Globus pallidus (tissue), 1 donor: Measurements from ENCODE around the gene STK33.
"Not testable (repeated sequence)": the region's sequence is repeated elsewhere in the genome, so short reads cannot be mapped to it uniquely, and the experiment has no call there.

Experiments
- DNase-seq: peaks from one replicate; pipeline ENCODE4 v3.0.0-alpha.2; 2015; ENCODE audit warnings: low spot score

Gene STK33

GRCh38 chr11:8543278-8543677 is 50.8 kb downstream of the STK33 start:
- DNase-seq, result no peak

- no peak for DNase-seq
These were observed 52.6 kb downstream of the STK33 start for GRCh38 chr11:8541448-8541847.

GRCh38 chr11:8533332-8533731 is 60.7 kb downstream of the STK33 start:
- no peak for DNase-seq

- DNase-seq, result no peak
These were observed 61.6 kb downstream of the STK33 start for GRCh38 chr11:8532475-8532874.

GRCh38 chr11:8531982-8532381 is 62.0 kb downstream of the STK33 start:
- DNase-seq, result no peak

GRCh38 chr11:8531312-8531711 is 62.7 kb downstream of the STK33 start:
- no peak for DNase-seq

GRCh38 chr11:8527939-8528338 is 66.1 kb downstream of the STK33 start:
- no peak for DNase-seq

GRCh38 chr11:8523396-8523795 is 70.6 kb downstream of the STK33 start:
- no peak for DNase-seq

GRCh38 chr11:8512547-8512946 is 81.5 kb downstream of the STK33 start:
- DNase-seq, result no peak

- no peak for DNase-seq
These were observed 90.1 kb downstream of the STK33 start for GRCh38 chr11:8503910-8504364.

- no peak for DNase-seq
These were observed 92.2 kb downstream of the STK33 start for GRCh38 chr11:8501836-8502235.

- no peak for DNase-seq
These were observed 105.6 kb downstream of the STK33 start for GRCh38 chr11:8488395-8488794.

GRCh38 chr11:8487261-8487660 is 106.8 kb downstream of the STK33 start:
- DNase-seq, result no peak

- DNase-seq, result no peak
These were observed 109.8 kb downstream of the STK33 start for GRCh38 chr11:8484251-8484650.

GRCh38 chr11:8480858-8481257 is 113.2 kb downstream of the STK33 start:
- DNase-seq, result no peak

- DNase-seq, result no peak
These were observed 116.3 kb downstream of the STK33 start for GRCh38 chr11:8477680-8478079.

- no peak for DNase-seq
These were observed 116.9 kb downstream of the STK33 start for GRCh38 chr11:8477151-8477550.

GRCh38 chr11:8467806-8468205 is 126.2 kb downstream of the STK33 start:
- not testable (repeated sequence) for DNase-seq

GRCh38 chr11:8467356-8467755 is 126.7 kb downstream of the STK33 start:
- not testable (repeated sequence) for DNase-seq

GRCh38 chr11:8466884-8467283 is 127.1 kb downstream of the STK33 start:
- not testable (repeated sequence) for DNase-seq

- DNase-seq, result no peak
These were observed 134.2 kb downstream of the STK33 start for GRCh38 chr11:8459711-8460399.

GRCh38 chr11:8442301-8442700 is 151.7 kb downstream of the STK33 start:
- DNase-seq, result no peak

- no peak for DNase-seq
These were observed 153.4 kb downstream of the STK33 start for GRCh38 chr11:8440649-8441048.

- DNase-seq, result no peak
These were observed 164.5 kb downstream of the STK33 start for GRCh38 chr11:8429483-8429882.
